Effector memory CD8-positive, alpha-beta T cell (primary cell): ENCODE data around the gene CDK5R2.
A peak's percentile ranks its signal among the peaks of the same experiment; 100 is the strongest.

ENCODE experiments used
- ATAC-seq: fragments of 150-1000 bp; cut with Tn5 transposase; replicated peaks from 2 replicates; pipeline ENCODE4 v1.10.0; 2021; ENCODE audit warnings: mild to moderate bottlenecking, moderate library complexity
- DNase-seq, 3 experiments: peaks; one replicate each; pipeline ENCODE4 v3.0.0; 2021
- H3K27ac Mint-ChIP-seq, 2 donors: one replicate each; pipeline ENCODE4 v1.8.0; 2022; ENCODE audit warnings: mild to moderate bottlenecking in 2 of 2, mixed read lengths in 2 of 2, moderate library complexity in 2 of 2
- H3K27me3 Mint-ChIP-seq, 2 donors: one replicate each; pipeline ENCODE4 v1.8.0; 2022; ENCODE audit warnings: mixed read lengths in 2 of 2
- H3K36me3 Mint-ChIP-seq: one replicate; pipeline ENCODE4 v1.8.0; 2022; ENCODE audit warnings: mild to moderate bottlenecking, moderate library complexity, mixed read lengths; ENCODE audit not compliant: insufficient read depth
- H3K4me1 Mint-ChIP-seq, 2 donors: one replicate each; pipeline ENCODE4 v1.8.0; 2022; ENCODE audit warnings: low read depth in 2 of 2, mixed read lengths in 2 of 2
- H3K4me3 Mint-ChIP-seq, 2 donors: one replicate each; pipeline ENCODE4 v1.8.0; 2022; ENCODE audit warnings: mild to moderate bottlenecking in 2 of 2, mixed read lengths in 2 of 2, moderate library complexity in 2 of 2
- H3K9me3 Mint-ChIP-seq, 2 donors: one replicate each; pipeline ENCODE4 v1.8.0; 2022; ENCODE audit warnings: mixed read lengths in 2 of 2

CDK5R2 gene

GRCh38 chr2:218986148-218986761, 26.8 kb downstream of the CDK5R2 start:
- ATAC-seq: no peak
- Mint-ChIP-seq H3K27me3 (peaks cover 88 to 100% of the 10 kb centered on the region in 2 donors), H3K4me1 (peaks cover 15 to 18% of the 10 kb centered on the region in 2 donors), H3K27ac (no peak overlapping the region), H3K36me3 (peaks cover 4% of the 10 kb centered on the region), H3K4me3 (peak overlapping the region; percentile 13 to 37), H3K9me3 (no peaks in the 10 kb centered on the region)
- DNase-seq: no peak

- H3K9me3 Mint-ChIP-seq: no peaks in the 10 kb centered on the region
- peaks cover 82 to 100% of the 10 kb centered on the region in 2 donors for H3K27me3 Mint-ChIP-seq
- DNase-seq: no peak
- no peak overlapping the region for H3K4me3 Mint-ChIP-seq
- H3K4me1 Mint-ChIP-seq: peaks cover 9 to 17% of the 10 kb centered on the region in 2 donors
- no peak for ATAC-seq
- H3K36me3 Mint-ChIP-seq: peaks cover 2% of the 10 kb centered on the region
- H3K27ac Mint-ChIP-seq: no peak overlapping the region
These were observed 28.7 kb downstream of the CDK5R2 start for GRCh38 chr2:218988164-218988563.

GRCh38 chr2:218988650-218989049, 29.2 kb downstream of the CDK5R2 start:
- Mint-ChIP-seq H3K27ac (no peak overlapping the region), H3K4me1 (peaks cover 5 to 17% of the 10 kb centered on the region in 2 donors), H3K9me3 (no peaks in the 10 kb centered on the region), H3K36me3 (peaks cover 2% of the 10 kb centered on the region), H3K4me3 (no peak overlapping the region), H3K27me3 (peaks cover 77 to 98% of the 10 kb centered on the region in 2 donors)
- ATAC-seq (no peak), DNase-seq (no peak)

- H3K27ac Mint-ChIP-seq: no peak overlapping the region
- peaks cover 2 to 17% of the 10 kb centered on the region in 2 donors for H3K4me1 Mint-ChIP-seq
- ATAC-seq: no peak
- H3K36me3 Mint-ChIP-seq: no peaks in the 10 kb centered on the region
- H3K27me3 Mint-ChIP-seq: peaks cover 74 to 98% of the 10 kb centered on the region in 2 donors
- no peaks in the 10 kb centered on the region for H3K9me3 Mint-ChIP-seq
- H3K4me3 Mint-ChIP-seq: no peak overlapping the region
- DNase-seq: no peak
These were observed 30.6 kb downstream of the CDK5R2 start for GRCh38 chr2:218990052-218990451.

- DNase-seq (no peak), ATAC-seq (no peak)
- H3K9me3 Mint-ChIP-seq: no peaks in the 10 kb centered on the region
- H3K36me3 Mint-ChIP-seq: no peaks in the 10 kb centered on the region
- H3K27ac Mint-ChIP-seq: no peak overlapping the region
- no peak overlapping the region for H3K4me3 Mint-ChIP-seq
- peaks cover 5 to 15% of the 10 kb centered on the region in 2 donors for H3K4me1 Mint-ChIP-seq
- peaks cover 76 to 98% of the 10 kb centered on the region in 2 donors for H3K27me3 Mint-ChIP-seq
These were observed 31.1 kb downstream of the CDK5R2 start for GRCh38 chr2:218990612-218991011.

GRCh38 chr2:218991674-218992168, 32.3 kb downstream of the CDK5R2 start:
- ATAC-seq (no peak), DNase-seq (no peak)
- peaks cover 73 to 98% of the 10 kb centered on the region in 2 donors for H3K27me3 Mint-ChIP-seq
- H3K36me3 Mint-ChIP-seq: no peaks in the 10 kb centered on the region
- peaks cover 6 to 9% of the 10 kb centered on the region in 2 donors for H3K4me1 Mint-ChIP-seq
- no peaks in the 10 kb centered on the region for H3K9me3 Mint-ChIP-seq
- H3K4me3 Mint-ChIP-seq: no peak overlapping the region
- no peak overlapping the region for H3K27ac Mint-ChIP-seq

- H3K4me3 Mint-ChIP-seq: no peak overlapping the region
- ATAC-seq (no peak), DNase-seq (no peak)
- H3K27ac Mint-ChIP-seq: no peak overlapping the region
- H3K4me1 Mint-ChIP-seq: peaks cover 6 to 9% of the 10 kb centered on the region in 2 donors
- H3K36me3 Mint-ChIP-seq: no peaks in the 10 kb centered on the region
- no peaks in the 10 kb centered on the region for H3K9me3 Mint-ChIP-seq
- peaks cover 76 to 98% of the 10 kb centered on the region in 2 donors for H3K27me3 Mint-ChIP-seq
These were observed 32.7 kb downstream of the CDK5R2 start for GRCh38 chr2:218992196-218992595.

- no peaks in the 10 kb centered on the region for H3K9me3 Mint-ChIP-seq
- no peak overlapping the region for H3K27ac Mint-ChIP-seq
- peak overlapping the region in 1 of 2 donors; percentile 17 for H3K4me3 Mint-ChIP-seq
- DNase-seq (no peak), ATAC-seq (no peak)
- peaks cover 78 to 98% of the 10 kb centered on the region in 2 donors for H3K27me3 Mint-ChIP-seq
- peaks cover 6 to 9% of the 10 kb centered on the region in 2 donors for H3K4me1 Mint-ChIP-seq
- H3K36me3 Mint-ChIP-seq: no peaks in the 10 kb centered on the region
These were observed 33.4 kb downstream of the CDK5R2 start for GRCh38 chr2:218992703-218993344.

- H3K4me1 Mint-ChIP-seq: peaks cover 9% of the 10 kb centered on the region in 2 donors
- no peak within 1 kb of the TSS for H3K27ac Mint-ChIP-seq
- H3K9me3 Mint-ChIP-seq: no peaks in the 10 kb centered on the region
- H3K27me3 Mint-ChIP-seq: peaks cover 78 to 98% of the 10 kb centered on the region in 2 donors
- H3K36me3 Mint-ChIP-seq: no peaks in the 10 kb centered on the region
- ATAC-seq (no peak), DNase-seq (no peak)
- peak within 1 kb of the TSS in 1 of 2 donors; percentile 27 for H3K4me3 Mint-ChIP-seq
These were observed 34.2 kb downstream of the CDK5R2 start, which contains the start of gene CRYBA2 for GRCh38 chr2:218993345-218994315. CRYBA2 (minus strand) TSS chr2:218993422; CDS start chr2:218993176, 246 bp downstream.

- H3K4me1 Mint-ChIP-seq: peaks cover 9% of the 10 kb centered on the region in 2 donors
- DNase-seq: no peak
- peak overlapping the region in 1 of 2 donors; percentile 19 for H3K4me3 Mint-ChIP-seq
- H3K27ac Mint-ChIP-seq: no peak overlapping the region
- H3K9me3 Mint-ChIP-seq: no peaks in the 10 kb centered on the region
- ATAC-seq: no peak
- no peaks in the 10 kb centered on the region for H3K36me3 Mint-ChIP-seq
- H3K27me3 Mint-ChIP-seq: peaks cover 75 to 98% of the 10 kb centered on the region in 2 donors
These were observed 36.1 kb downstream of the CDK5R2 start for GRCh38 chr2:218995561-218995960.

- H3K36me3 Mint-ChIP-seq: no peaks in the 10 kb centered on the region
- H3K4me3 Mint-ChIP-seq: peak overlapping the region; percentile 19
- no peaks in the 10 kb centered on the region for H3K9me3 Mint-ChIP-seq
- ATAC-seq (peak; percentile 74), DNase-seq (peak; percentile 78 to 80 (median 80))
- peaks cover 7 to 9% of the 10 kb centered on the region in 2 donors for H3K4me1 Mint-ChIP-seq
- H3K27ac Mint-ChIP-seq: no peak overlapping the region
- H3K27me3 Mint-ChIP-seq: peaks cover 75 to 97% of the 10 kb centered on the region in 2 donors
These were observed 36.7 kb downstream of the CDK5R2 start for GRCh38 chr2:218995972-218996711.

GRCh38 chr2:218996937-218997336, 37.5 kb downstream of the CDK5R2 start:
- peaks cover 68 to 93% of the 10 kb centered on the region in 2 donors for H3K27me3 Mint-ChIP-seq
- H3K9me3 Mint-ChIP-seq: no peaks in the 10 kb centered on the region
- H3K36me3 Mint-ChIP-seq: no peaks in the 10 kb centered on the region
- no peak overlapping the region for H3K27ac Mint-ChIP-seq
- peaks cover 4 to 7% of the 10 kb centered on the region in 2 donors for H3K4me1 Mint-ChIP-seq
- no peak overlapping the region for H3K4me3 Mint-ChIP-seq
- no peak for DNase-seq
- no peak for ATAC-seq
